MM.1S (cell line): Measurements from ENCODE around the gene TPRA1.

Experiments used
- EZH2 ChIP-seq: fragments of 300-600 bp; sonication (generic); optimal IDR thresholded peaks from 2 replicates; pipeline ENCODE3; 2017; ENCODE audit warnings: low read depth, mild to moderate bottlenecking, antibody characterized with exemption, low read length, mixed read lengths
- EZH2phosphoT487 ChIP-seq: fragments of 300-600 bp; sonication (generic); IDR thresholded peaks from 2 replicates; pipeline ENCODE4 v1.6.1; 2018; ENCODE audit warnings: antibody characterized with exemption, low read length
- TF ChIP-seq, protein P1 (sequence below): fragments of 300-600 bp; sonication (generic); IDR thresholded peaks from 2 replicates; pipeline ENCODE4 v1.5.1; 2016; ENCODE audit warnings: antibody characterized with exemption, low read length, mixed read lengths

DNA sequence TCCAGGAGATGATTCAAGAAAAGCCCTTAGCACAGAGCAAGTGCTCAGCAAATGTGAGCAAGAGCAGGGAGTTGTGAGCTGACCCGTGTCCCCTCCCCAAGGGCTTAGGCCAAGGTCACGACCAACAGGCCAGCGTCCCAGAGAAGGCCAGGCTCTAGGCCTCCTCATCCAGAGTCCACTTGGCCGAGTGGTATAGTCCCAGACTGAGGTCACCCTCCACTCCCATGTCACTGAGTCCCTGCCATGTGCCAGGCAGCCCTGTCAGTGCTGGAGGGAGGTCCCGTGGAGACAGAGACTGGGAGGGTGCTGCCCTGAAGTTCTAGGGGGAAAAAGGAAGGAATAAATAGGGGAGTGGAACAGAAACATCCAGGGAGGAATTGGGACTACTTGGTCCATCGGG, 44.0 kb downstream of the TPRA1 start:
- TF ChIP-seq, protein P1, sequence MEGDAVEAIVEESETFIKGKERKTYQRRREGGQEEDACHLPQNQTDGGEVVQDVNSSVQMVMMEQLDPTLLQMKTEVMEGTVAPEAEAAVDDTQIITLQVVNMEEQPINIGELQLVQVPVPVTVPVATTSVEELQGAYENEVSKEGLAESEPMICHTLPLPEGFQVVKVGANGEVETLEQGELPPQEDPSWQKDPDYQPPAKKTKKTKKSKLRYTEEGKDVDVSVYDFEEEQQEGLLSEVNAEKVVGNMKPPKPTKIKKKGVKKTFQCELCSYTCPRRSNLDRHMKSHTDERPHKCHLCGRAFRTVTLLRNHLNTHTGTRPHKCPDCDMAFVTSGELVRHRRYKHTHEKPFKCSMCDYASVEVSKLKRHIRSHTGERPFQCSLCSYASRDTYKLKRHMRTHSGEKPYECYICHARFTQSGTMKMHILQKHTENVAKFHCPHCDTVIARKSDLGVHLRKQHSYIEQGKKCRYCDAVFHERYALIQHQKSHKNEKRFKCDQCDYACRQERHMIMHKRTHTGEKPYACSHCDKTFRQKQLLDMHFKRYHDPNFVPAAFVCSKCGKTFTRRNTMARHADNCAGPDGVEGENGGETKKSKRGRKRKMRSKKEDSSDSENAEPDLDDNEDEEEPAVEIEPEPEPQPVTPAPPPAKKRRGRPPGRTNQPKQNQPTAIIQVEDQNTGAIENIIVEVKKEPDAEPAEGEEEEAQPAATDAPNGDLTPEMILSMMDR, result no peak
- no peak for TF ChIP-seq EZH2phosphoT487
- no peak for TF ChIP-seq EZH2
